Neutrophil (primary cell): ENCODE measurements around the gene MTG2.

Experiments used
- H3K27ac ChIP-seq: fragments of 200-600 bp; sonication (generic); 2 replicates; pipeline ENCODE4 v1.5.1; 2016; ENCODE audit warnings: mild to moderate bottlenecking, moderate library complexity
- H3K27me3 ChIP-seq: fragments of 200-600 bp; sonication (generic); 2 replicates; pipeline ENCODE4 v1.6.0; 2016; ENCODE audit warnings: mild to moderate bottlenecking
- H3K36me3 ChIP-seq: fragments of 200-600 bp; sonication (generic); 2 replicates; pipeline ENCODE4 v1.5.1; 2017
- H3K4me1 ChIP-seq, 2 experiments: fragments of 200-600 bp in 1 of 2; sonication (generic) in 1 of 2; 1 replicate in 1 of 2; 2 replicates in 1 of 2; pipeline versions ENCODE4 v1.5.1 to v1.6.1; 2013 to 2016; ENCODE audit warnings: low read depth in 1 of 2, low read length in 1 of 2, mild to moderate bottlenecking in 1 of 2, moderate library complexity in 1 of 2; ENCODE audit not compliant: control insufficient read depth in 1 of 2, insufficient read depth in 1 of 2
- H3K4me3 ChIP-seq, 2 experiments: fragments of 200-600 bp in 1 of 2; sonication (generic) in 1 of 2; 1 replicate in 1 of 2; 2 replicates in 1 of 2; pipeline ENCODE4 v1.5.1; 2013 to 2016; ENCODE audit warnings: low read depth in 1 of 2, low read length in 1 of 2, mild to moderate bottlenecking in 1 of 2, moderate library complexity in 1 of 2
- H3K9me3 ChIP-seq: fragments of 200-600 bp; sonication (generic); 2 replicates; pipeline ENCODE4 v1.5.1; 2016
- CTCF ChIP-seq: fragments of 200-600 bp; sonication (generic); IDR thresholded peaks from 2 replicates; pipeline ENCODE4 v1.5.1; 2016; ENCODE audit warnings: antibody characterized with exemption

Gene MTG2

DNA sequence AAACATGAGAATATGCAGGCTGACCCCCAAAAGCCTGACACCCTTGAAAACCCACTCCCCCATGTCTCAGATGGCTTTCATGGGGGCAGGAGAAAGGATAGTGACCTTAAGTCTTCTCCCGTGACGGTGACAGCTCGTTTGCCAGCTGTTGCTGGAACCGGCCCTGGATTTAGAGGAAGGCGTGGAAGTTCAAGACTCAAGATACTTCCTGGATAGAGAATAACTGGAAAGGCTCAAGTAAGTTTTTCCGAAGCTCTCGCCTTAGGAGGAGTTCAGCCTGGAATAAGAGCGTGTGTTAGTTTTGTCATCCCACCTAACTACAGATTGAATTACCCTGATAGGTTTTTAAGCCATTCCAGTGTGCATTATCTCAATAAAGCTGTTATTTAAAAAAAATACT lies 11.6 kb upstream of the MTG2 start:
- no peak for TF ChIP-seq CTCF

DNA sequence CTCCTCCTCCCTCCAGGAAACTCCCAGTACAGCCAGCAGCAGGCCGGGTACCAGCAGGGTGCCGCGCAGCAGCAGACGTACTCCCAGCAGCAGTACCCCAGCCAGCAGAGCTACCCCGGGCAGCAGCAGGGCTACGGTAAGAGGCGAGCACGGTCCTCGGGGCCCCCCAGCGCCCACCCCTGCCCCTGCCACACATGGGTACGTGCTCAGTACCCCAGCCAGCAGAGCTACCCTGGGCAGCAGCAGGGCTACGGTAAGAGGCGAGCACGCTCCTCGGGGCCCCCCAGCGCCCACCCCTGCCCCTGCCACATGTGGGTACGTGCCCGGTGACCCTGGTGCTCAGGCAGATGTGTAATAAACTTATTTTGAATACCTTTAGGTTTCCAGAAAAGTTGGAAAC lies 10.2 kb upstream of the MTG2 start:
- Histone ChIP-seq H3K9me3 (no peaks in the 10 kb centered on the region), H3K27me3 (no peaks in the 10 kb centered on the region), H3K36me3 (peaks cover 42% of the 10 kb centered on the region), H3K4me3 (no peak overlapping the region), H3K4me1 (no peaks in the 10 kb centered on the region), H3K27ac (no peak overlapping the region)
- TF ChIP-seq CTCF: no peak

More for the DNA sequence above, 11.6 kb upstream of the MTG2 start:
- no peak overlapping the region for H3K27ac ChIP-seq
- no peaks in the 10 kb centered on the region for H3K9me3 ChIP-seq
- H3K36me3 ChIP-seq: peaks cover 45% of the 10 kb centered on the region
- H3K27me3 ChIP-seq: no peaks in the 10 kb centered on the region
- no peak overlapping the region for H3K4me3 ChIP-seq
- H3K4me1 ChIP-seq: no peaks in the 10 kb centered on the region

GRCh38 chr20:62174021-62174804 lies 8.6 kb upstream of the MTG2 start:
- no peaks in the 10 kb centered on the region for H3K27me3 ChIP-seq

GRCh38 chr20:62174870-62175624 lies 7.8 kb upstream of the MTG2 start:
- Histone ChIP-seq H3K27me3 (no peaks in the 10 kb centered on the region), H3K36me3 (peaks cover 40% of the 10 kb centered on the region), H3K4me3 (no peak overlapping the region), H3K9me3 (no peaks in the 10 kb centered on the region), H3K27ac (no peak overlapping the region), H3K4me1 (no peaks in the 10 kb centered on the region)
- no peak for TF ChIP-seq CTCF

More at GRCh38 chr20:62174021-62174804, 8.6 kb upstream of the MTG2 start:
- Histone ChIP-seq H3K9me3 (no peaks in the 10 kb centered on the region), H3K4me3 (no peak overlapping the region), H3K4me1 (no peaks in the 10 kb centered on the region), H3K27ac (no peak overlapping the region), H3K36me3 (peaks cover 41% of the 10 kb centered on the region)
- TF ChIP-seq CTCF: no peak

- Histone ChIP-seq H3K27me3 (no peaks in the 10 kb centered on the region), H3K4me3 (no peak overlapping the region), H3K36me3 (peaks cover 39% of the 10 kb centered on the region), H3K9me3 (no peaks in the 10 kb centered on the region), H3K27ac (no peak overlapping the region), H3K4me1 (no peaks in the 10 kb centered on the region)
- no peak for TF ChIP-seq CTCF
These were observed 7.1 kb upstream of the MTG2 start for GRCh38 chr20:62175711-62176110.
